GM12892 (cell line): ENCODE results near the gene SERGEF.

ENCODE experiments used
- POLR2A ChIP-seq: IDR thresholded peaks from 2 replicates; pipeline ENCODE4 v1.6.1; 2011; ENCODE audit warnings: low read depth, low read length, control low read depth
- POLR2AphosphoS5 ChIP-seq: IDR thresholded peaks from 2 replicates; pipeline ENCODE4 v1.6.1; 2011; ENCODE audit warnings: low read depth, low read length, control low read depth
- TAF1 ChIP-seq: IDR thresholded peaks from 2 replicates; pipeline ENCODE4 v1.6.1; 2011; ENCODE audit warnings: low read depth, mild to moderate bottlenecking, control low read depth, low read length, borderline replicate concordance

DNA sequence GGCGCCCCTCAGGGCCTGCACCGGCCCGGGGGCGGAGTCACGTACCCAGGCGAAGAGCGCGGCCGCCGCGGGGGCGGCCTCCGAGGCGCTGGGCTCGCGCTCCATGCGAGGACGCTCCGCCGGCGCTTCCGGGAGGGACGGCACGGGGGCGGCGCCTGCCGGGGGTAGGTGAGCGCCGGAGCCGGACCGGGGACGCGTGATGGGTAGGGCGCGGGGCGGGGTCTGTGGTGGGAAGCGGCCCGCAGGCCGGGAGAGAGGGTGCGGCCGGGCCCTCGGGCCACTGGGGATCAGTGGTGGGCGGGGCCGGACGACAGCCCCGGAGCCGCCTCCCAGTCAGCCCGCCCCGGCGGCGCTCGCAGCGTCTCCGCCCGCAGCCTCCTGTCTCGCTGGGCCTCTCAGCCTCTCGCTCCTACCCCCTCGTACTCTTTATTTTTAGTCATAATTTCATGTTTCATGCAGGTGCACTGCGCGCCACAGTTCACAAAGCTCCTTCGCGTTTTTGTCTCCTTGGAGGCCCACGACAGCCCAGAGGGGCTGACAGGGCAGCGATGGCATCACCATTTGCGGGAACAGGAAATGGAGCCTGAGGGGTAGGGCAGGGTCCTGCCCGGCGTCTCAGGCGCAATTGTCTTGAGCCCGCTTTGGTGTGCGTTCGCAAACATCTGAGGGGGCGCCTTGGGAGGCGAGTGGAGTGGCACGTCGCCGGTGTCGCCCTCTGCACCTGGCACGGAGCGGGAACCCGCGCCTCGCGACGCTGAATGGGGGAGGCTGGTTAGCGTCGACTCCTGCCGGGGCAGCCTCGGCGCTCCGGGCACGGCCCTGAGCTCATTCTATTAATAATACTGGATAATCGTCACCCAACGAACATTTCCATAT lies at the start of gene SERGEF:
- TF ChIP-seq POLR2A (peak; percentile 78; the same call in 1 of the 2 replicates), POLR2AphosphoS5 (peak; percentile 61; the same call in 1 of the 2 replicates), TAF1 (no peak; the same call in 1 of the 2 replicates)
